RWPE1 (cell line): ENCODE measurements around the gene MAG.
"Not testable (repeated sequence)": the region's sequence is repeated elsewhere in the genome, so short reads cannot be mapped to it uniquely, and the experiment has no call there.

ENCODE experiments used
- CTCF ChIA-PET: fragments of 350-600 bp; sonication (Branson Sonifier 250); formaldehyde crosslinking; extraction: SDS; loops from one replicate; lab custom pipeline; 2021; lab: Yijun Ruan, JAX
- POLR2A ChIA-PET: fragments of 400-600 bp; formaldehyde crosslinking; extraction: SDS; loops from one replicate; lab custom pipeline; 2020; ENCODE audit warnings: antibody characterized with exemption; ENCODE audit not compliant: low non-redundant PET; lab: Yijun Ruan, JAX
- DNase-seq: peaks from one replicate; pipeline ENCODE4 v3.0.0; 2012; ENCODE audit warnings: low spot score
- H3K27ac ChIP-seq: fragments of 450-650 bp; 2 replicates; pipeline ENCODE4 v1.5.1; 2017
- CTCF ChIP-seq: fragments of 450-650 bp; conservative IDR thresholded peaks from 2 replicates; pipeline ENCODE4 v1.5.1; 2017; ENCODE audit warnings: low read depth, mild to moderate bottlenecking

The MAG gene

DNA sequence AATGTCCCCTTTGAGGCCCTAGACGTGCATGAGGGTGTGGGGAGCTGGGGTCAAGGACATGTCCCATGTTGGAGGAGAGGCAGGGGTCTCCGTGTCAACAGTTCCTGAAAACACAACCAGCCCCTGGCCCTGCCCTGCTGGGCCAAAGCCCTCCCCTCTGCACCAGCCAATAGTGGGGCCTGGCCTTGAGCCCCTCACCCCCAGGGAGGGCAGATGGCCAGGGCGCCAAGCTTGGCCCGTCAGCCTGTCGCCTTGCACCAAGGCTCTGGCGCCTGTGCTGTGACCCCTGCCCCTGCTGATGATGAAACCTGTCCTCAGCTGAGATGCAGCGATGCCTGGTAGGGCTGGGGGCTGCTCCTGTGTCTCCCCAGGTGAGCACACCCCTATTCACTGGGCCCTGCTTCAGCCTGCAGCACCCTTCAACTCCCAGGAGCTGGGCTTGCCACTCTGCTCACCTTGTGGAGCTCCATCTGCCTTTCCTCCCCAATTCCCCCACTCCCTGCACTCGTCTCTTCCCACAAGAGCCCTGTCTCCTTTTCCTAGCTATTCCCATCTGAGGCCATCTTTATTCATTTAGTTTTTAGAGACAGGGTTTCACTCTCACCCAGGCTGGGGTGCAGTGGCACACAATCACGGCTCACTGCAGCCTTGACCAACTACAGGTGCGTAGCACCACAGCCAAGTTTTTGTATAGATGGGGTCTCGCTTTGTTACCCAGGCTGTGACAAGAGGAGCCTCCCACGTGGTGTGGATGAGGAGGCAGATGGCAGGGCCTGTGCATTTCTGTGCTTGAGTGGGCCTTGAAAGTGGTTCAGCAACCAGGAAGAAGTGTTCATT, 11.8 kb upstream of the MAG start:
- H3K27ac ChIP-seq, result no peak overlapping the region
- no peak for TF ChIP-seq CTCF
- POLR2A ChIA-PET, result interaction anchor here (1.0 kb wide), 1 partner anchor 13 kb away, joined by 3 read pairs; no protein-coding TSS in a partner anchor
- no peak for DNase-seq
- CTCF ChIA-PET, result interaction anchor here (0.8 kb wide), 1 partner anchor 10 kb away, joined by 4 read pairs; no protein-coding TSS in a partner anchor

DNA sequence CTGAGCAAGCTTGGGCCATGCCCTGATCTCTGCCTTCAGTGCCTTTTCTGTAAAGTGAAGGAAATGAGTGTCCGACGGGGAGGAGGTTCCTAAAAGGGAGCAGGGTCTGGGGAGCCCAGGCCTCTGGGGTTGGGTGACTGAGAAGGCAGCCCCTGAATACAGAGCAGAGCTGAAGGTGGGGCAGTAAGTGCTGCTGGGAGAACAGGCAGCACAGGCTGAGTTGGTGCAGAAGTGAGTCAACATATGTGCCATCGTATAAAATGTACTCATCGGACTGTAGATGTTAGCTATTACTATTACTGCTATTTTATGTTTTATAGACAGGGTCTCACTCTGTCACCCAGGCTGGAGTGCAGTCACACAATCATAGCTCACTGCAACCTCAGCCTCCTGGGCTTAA, 10.7 kb upstream of the MAG start:
- CTCF ChIA-PET, result no interaction called here
- no peak for DNase-seq
- H3K27ac ChIP-seq, result no peak overlapping the region
- TF ChIP-seq CTCF, result no peak
- POLR2A ChIA-PET, result interaction anchor here (1.0 kb wide), 1 partner anchor 14 kb away, joined by 3 read pairs; no protein-coding TSS in a partner anchor

- POLR2A ChIA-PET, result no interaction called here
- DNase-seq, result no peak
- TF ChIP-seq CTCF, result no peak
- CTCF ChIA-PET, result interaction anchor here (0.6 kb wide), 1 partner anchor 217 kb away, joined by 4 read pairs; no protein-coding TSS in a partner anchor
- H3K27ac ChIP-seq, result no peak overlapping the region
Measured at GRCh38 chr19:35284153-35285094, 7.5 kb upstream of the MAG start.

- no peak for DNase-seq
- CTCF ChIA-PET, result interaction anchor here (0.6 kb wide), 1 partner anchor 218 kb away, joined by 4 read pairs; no protein-coding TSS in a partner anchor
- POLR2A ChIA-PET, result no interaction called here
- TF ChIP-seq CTCF, result no peak
- H3K27ac ChIP-seq, result no peak overlapping the region
Measured at GRCh38 chr19:35285095-35285449, 6.9 kb upstream of the MAG start.

GRCh38 chr19:35285465-35285864, 6.5 kb upstream of the MAG start:
- DNase-seq, CTCF ChIA-PET, H3K27ac ChIP-seq, POLR2A ChIA-PET: not testable (repeated sequence)

- DNase-seq, CTCF ChIA-PET, H3K27ac ChIP-seq, POLR2A ChIA-PET: not testable (repeated sequence)
Measured at GRCh38 chr19:35286101-35286500, 5.9 kb upstream of the MAG start.

GRCh38 chr19:35287713-35288112, 4.2 kb upstream of the MAG start:
- TF ChIP-seq CTCF, result no peak
- no peak overlapping the region for H3K27ac ChIP-seq
- no peak for DNase-seq
- CTCF ChIA-PET, result no interaction called here
- POLR2A ChIA-PET, result no interaction called here
